Left renal cortex interstitium (tissue), 4 donors: Measurements from ENCODE around the gene CACNA2D4. TPM values are rescaled to one million over a fixed set of nuclear protein-coding genes. Genes with fewer than 3 reads are reported as not detected.

Source experiments
- DNase-seq, 4 donors: peaks; one replicate each; pipeline ENCODE4 v3.0.0-alpha.2; 2013; ENCODE audit warnings: low read depth in 4 of 4, low spot score in 2 of 4, missing footprints in 1 of 4
- polyA plus RNA-seq, 4 donors: library from polyadenylated mRNA; unstranded; fragments of 120-200 nt; gene quantifications; one replicate each; pipeline ENCODE4 v1.2.1, GENCODE V29; 2013; ENCODE audit not compliant: insufficient read length in 4 of 4

The CACNA2D4 gene
- polyA plus RNA-seq, 4 donors = 1.7 to 2.6 (median 2.5) TPM

- DNase-seq = no peak
Observed at GRCh38 chr12:1794440-1795090, 123.9 kb downstream of the CACNA2D4 start.

GRCh38 chr12:1793426-1794210 is 124.8 kb downstream of the CACNA2D4 start:
- no peak for DNase-seq

- no peak for DNase-seq
Observed at GRCh38 chr12:1792406-1792805, 126.0 kb downstream of the CACNA2D4 start.

- no peak for DNase-seq
Observed at GRCh38 chr12:1791104-1791841, 127.2 kb downstream of the CACNA2D4 start.

- no peak for DNase-seq
Observed at GRCh38 chr12:1790444-1790843, 128.0 kb downstream of the CACNA2D4 start.

- no peak for DNase-seq
Observed at GRCh38 chr12:1787714-1788113, 130.7 kb downstream of the CACNA2D4 start.

GRCh38 chr12:1782215-1782614 is 136.2 kb downstream of the CACNA2D4 start:
- no peak for DNase-seq

GRCh38 chr12:1781772-1782171 is 136.7 kb downstream of the CACNA2D4 start:
- DNase-seq = no peak

GRCh38 chr12:1779783-1780182 is 138.7 kb downstream of the CACNA2D4 start:
- no peak for DNase-seq

- DNase-seq = no peak
Observed at GRCh38 chr12:1778911-1779310, 139.5 kb downstream of the CACNA2D4 start.

- no peak for DNase-seq
Observed at GRCh38 chr12:1777798-1778197, 140.7 kb downstream of the CACNA2D4 start.

- no peak for DNase-seq
Observed at GRCh38 chr12:1776170-1776921, 142.1 kb downstream of the CACNA2D4 start.

- no peak for DNase-seq
Observed at GRCh38 chr12:1773937-1774655, 144.4 kb downstream of the CACNA2D4 start.

- no peak for DNase-seq
Observed at GRCh38 chr12:1769809-1770494, 148.5 kb downstream of the CACNA2D4 start.

GRCh38 chr12:1768615-1769014 is 149.8 kb downstream of the CACNA2D4 start:
- no peak for DNase-seq

- DNase-seq = no peak
Observed at GRCh38 chr12:1767407-1768090, 150.9 kb downstream of the CACNA2D4 start.

- no peak for DNase-seq
Observed at GRCh38 chr12:1766110-1766509, 152.3 kb downstream of the CACNA2D4 start.

GRCh38 chr12:1763153-1763552 is 155.3 kb downstream of the CACNA2D4 start:
- DNase-seq = no peak

- DNase-seq = no peak
Observed at GRCh38 chr12:1761857-1762256, 156.6 kb downstream of the CACNA2D4 start.
